Epithelial cell of proximal tubule (primary cell): ENCODE measurements around the gene ELAPOR2. TPM values are rescaled to one million over a fixed set of nuclear protein-coding genes. Genes with fewer than 3 reads are reported as not detected.
"Not testable (repeated sequence)": the region's sequence is repeated elsewhere in the genome, so short reads cannot be mapped to it uniquely, and the experiment has no call there.

Experiments used
- DNase-seq: peaks from one replicate; pipeline ENCODE4 v3.0.0-alpha.2; 2011; ENCODE audit warnings: low read depth
- H3K4me3 ChIP-seq: 2 replicates; pipeline ENCODE4 v1.5.1; 2011; ENCODE audit warnings: low read depth, mild to moderate bottlenecking, low read length
- CTCF ChIP-seq: conservative IDR thresholded peaks from 2 replicates; pipeline ENCODE4 v1.5.1; 2012; ENCODE audit warnings: low read depth, mild to moderate bottlenecking, low read length
- total RNA-seq: library from RNA; depleted of rRNA; stranded (reverse); fragments of >200 nt; gene quantifications from 2 replicates; pipeline ENCODE4 v1.2.3, GENCODE V29; 2015

ELAPOR2 gene
- total RNA-seq, 1 donor from 2014 or later: 3.4 TPM

DNA sequence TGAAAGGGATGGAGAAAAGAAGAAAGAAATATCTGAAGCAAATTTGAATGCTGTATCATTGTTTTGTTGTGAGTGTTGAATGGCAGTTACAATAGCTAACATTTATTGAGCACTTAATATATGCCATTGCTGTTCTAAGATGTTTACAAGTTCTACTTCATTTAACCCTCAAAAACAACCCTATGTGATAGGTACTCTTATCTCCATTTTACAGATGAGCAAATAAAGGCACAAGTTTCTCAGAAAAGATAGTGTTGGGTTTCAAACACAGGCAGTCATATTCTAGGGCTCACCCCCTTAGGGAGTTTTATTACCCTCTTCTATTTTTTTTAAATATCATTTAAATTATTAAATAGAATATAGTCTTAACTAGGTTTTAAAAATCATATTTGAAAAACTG lies 8.3 kb upstream of the ELAPOR2 start:
- no peak for DNase-seq
- no peak for TF ChIP-seq CTCF
- no peak overlapping the region for H3K4me3 ChIP-seq

DNA sequence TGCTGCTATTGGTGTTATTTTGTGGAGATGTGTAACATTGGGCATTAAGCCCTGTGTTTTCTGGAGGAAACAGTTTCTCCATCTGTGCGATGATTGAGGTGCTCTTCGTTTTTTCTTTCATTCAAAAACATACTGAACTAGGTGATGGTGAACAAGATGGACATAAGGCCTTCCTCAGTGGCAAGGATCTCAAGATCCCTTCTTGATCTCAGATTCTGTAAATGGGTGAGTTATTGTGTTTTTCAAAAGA lies 759 bp upstream of the ELAPOR2 start:
- no peak for DNase-seq
- no peak overlapping the region for H3K4me3 ChIP-seq

DNA sequence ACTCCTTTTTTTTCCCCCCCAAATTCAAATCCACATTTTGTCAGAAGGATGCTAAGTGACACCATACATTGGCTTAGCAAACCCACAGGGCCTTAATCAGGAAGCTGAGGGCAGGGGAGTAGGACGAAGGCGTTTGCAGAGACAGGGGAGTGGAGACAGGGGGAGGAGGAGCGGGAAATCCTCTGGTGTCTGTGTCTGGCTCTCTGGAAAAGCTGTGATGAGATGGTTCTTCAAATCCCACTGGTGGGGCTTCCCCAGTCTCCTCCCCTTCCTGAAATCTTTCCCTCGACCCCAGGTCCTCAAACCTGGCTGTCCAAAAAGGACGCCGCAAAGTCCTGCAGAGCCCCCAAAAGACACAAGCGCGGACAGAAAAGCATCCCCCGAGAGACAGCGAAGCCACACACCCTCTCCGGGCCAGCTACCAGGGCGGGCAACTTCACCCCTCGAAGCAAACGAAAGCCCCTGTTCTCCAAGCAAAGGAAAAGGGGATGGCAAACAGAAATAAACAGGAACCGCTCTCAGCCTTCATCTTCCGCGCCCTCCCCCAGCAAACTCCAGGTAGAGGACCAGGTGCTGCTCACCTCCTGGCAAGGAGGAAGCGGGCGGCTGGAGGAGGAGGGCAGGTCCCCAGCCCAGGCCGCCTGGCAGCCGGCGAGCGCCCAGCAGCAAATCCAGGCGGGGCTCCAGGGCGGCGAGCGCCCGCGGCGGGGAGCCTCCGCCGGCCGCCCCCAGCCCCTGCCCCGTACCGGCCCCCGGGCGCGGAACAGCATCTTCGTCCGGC lies 520 bp downstream of the ELAPOR2 start:
- peak overlapping the region; percentile 51 for H3K4me3 ChIP-seq
- no peak for DNase-seq
- TF ChIP-seq CTCF: no peak

More for the DNA sequence above, 759 bp upstream of the ELAPOR2 start:
- TF ChIP-seq CTCF: no peak

- TF ChIP-seq CTCF: no peak
- DNase-seq: no peak
- no peak overlapping the region for H3K4me3 ChIP-seq
These were observed 2.2 kb downstream of the ELAPOR2 start for GRCh38 chr7:87057210-87057609.

DNA sequence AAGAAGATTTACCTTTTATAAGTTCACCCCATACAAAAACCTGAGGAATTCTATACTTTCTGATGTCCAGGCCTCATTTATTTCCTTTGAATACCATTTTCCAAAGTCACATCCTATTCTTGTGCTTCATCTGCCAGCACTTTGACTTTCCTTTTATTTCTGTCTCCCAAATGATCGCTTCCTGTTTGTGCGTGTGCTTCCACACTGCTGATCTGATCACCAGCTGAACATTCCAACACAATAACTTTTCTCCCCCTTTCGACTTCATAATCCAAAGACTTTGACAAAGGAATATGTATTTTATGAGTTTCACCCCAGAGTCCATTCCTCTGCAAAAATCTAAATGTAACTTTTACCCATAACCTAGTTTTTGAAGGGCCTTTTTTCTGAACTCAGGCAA lies 3.1 kb downstream of the ELAPOR2 start:
- DNase-seq: no peak
- no peak overlapping the region for H3K4me3 ChIP-seq
- TF ChIP-seq CTCF: no peak

DNA sequence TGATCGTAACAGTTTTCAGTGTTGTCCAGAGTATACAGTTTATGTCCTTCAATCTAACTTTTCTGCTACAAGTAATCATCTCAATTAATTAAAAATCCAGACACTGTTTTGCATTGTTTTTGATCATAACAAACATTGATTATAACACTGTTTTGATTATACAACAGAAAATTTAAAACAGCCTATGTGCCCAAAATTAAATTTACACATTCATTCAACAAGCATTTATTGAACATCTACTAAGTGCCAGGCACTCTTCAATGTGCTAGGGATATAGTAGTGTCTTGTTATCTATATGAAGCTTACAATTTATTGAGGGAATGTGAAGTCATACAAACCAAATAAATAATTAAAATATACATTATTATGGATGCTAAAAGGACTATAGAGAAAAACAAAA lies 10.6 kb downstream of the ELAPOR2 start:
- no peak overlapping the region for H3K4me3 ChIP-seq
- no peak for TF ChIP-seq CTCF
- no peak for DNase-seq

GRCh38 chr7:87046456-87046855 lies 13.0 kb downstream of the ELAPOR2 start:
- no peak overlapping the region for H3K4me3 ChIP-seq
- DNase-seq: no peak
- TF ChIP-seq CTCF: no peak

DNA sequence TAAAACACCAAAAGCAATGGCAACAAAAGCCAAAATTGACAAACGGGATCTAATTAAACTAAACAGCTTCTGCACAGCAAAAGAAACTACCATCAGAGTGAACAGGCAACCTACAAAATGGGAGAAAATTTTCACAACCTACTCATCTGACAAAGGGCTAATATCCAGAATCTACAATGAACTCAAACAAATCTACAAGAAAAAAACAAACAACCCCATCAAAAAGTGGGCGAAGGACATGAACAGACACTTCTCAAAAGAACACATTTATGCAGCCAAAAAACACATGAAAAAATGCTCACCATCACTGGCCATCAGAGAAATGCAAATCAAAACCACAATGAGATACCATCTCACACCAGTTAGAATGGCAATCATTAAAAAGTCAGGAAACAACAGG lies 14.7 kb downstream of the ELAPOR2 start:
- not testable (repeated sequence) for H3K4me3 ChIP-seq, DNase-seq

GRCh38 chr7:87041586-87041985 lies 17.9 kb downstream of the ELAPOR2 start:
- H3K4me3 ChIP-seq, DNase-seq: not testable (repeated sequence)

DNA sequence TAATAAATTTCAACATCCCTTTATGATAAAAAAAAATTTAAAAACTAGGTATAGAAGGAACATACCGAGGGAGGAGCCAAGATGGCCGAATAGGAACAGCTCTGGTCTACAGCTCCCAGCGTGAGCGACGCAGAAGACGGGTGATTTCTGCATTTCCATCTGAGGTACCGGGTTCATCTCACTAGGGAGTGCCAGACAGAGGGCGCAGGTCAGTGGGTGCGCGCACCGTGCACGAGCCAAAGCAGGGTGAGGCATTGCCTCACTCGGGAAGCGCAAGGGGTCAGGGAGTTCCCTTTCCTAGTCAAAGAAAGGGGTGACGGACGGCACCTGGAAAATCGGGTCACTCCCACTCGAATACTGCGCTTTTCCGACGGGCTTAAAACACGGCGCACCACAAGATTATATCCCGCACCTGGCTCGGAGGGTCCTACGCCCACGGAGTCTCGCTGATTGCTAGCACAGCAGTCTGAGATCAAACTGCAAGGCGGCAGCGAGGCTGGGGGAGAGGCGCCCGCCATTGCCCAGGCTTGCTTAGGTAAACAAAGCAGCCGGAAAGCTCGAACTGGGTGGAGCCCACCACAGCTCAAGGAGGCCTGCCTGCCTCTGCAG lies 19.7 kb downstream of the ELAPOR2 start:
- peak overlapping the region; percentile 43 for H3K4me3 ChIP-seq
- DNase-seq: not testable (repeated sequence)
